Left colon (tissue), 2 donors: ENCODE measurements around the gene MTUS2. TPM values are rescaled to one million over a fixed set of nuclear protein-coding genes. Genes with fewer than 3 reads are reported as not detected.

Experiments
- ATAC-seq: fragments of 200-7000 bp; cut with Tn5 transposase; one replicate; pipeline ENCODE4 v1.9.1; 2020; ENCODE audit warnings: mild to moderate bottlenecking, moderate library complexity
- DNase-seq, 2 donors: peaks; one replicate each; pipeline ENCODE4 v3.0.0-alpha.2; 2020
- intact Hi-C, 2 donors: fragments of 100-400 bp; cut with DNase I in 1 of 2; cut with micrococcal nuclease in 1 of 2; formaldehyde crosslinking; loops; one replicate each; pipeline versions ENCODE4 v1.11.2 to v1.14.0; 2022; cut with DNase I, micrococcal nuclease
- total RNA-seq, 2 donors: library from RNA; stranded (reverse); fragmentation: NEBNext Ultra II Directional; extraction: Animal tissue kit (Norgen Biotek cat#: 25700); gene quantifications; one replicate each; pipeline ENCODE4 v1.2.1, GENCODE V29; 2021
- donor health status: DM: no; HTN: no; CAD: no.
- donor health status: DM: yes; HTN: yes; CAD: no.

Gene MTUS2
- total RNA-seq, 2 donors from 2014 or later = 0.15 to 0.25 TPM

DNA sequence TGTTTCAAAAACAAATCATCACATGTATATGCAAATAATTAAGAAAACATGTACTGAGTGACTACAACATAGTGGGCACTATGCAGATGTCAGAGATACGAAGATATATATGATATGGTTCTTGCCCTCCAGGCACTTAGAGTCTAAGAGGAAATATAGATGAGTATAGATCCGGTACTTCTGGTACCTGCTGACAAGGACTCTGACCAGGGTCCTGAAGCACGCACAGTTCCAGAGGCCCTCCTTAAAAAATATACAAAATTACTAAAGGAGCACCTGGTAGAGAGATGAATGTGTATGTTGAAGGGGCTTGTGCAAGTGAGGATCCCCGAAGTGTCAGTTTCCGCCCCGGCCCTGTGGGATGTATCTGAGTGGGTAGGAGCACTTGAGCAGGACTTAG lies 31.3 kb downstream of the MTUS2 start:
- ATAC-seq (no peak), DNase-seq (no peak)
- intact Hi-C loops = no loop called here

DNA sequence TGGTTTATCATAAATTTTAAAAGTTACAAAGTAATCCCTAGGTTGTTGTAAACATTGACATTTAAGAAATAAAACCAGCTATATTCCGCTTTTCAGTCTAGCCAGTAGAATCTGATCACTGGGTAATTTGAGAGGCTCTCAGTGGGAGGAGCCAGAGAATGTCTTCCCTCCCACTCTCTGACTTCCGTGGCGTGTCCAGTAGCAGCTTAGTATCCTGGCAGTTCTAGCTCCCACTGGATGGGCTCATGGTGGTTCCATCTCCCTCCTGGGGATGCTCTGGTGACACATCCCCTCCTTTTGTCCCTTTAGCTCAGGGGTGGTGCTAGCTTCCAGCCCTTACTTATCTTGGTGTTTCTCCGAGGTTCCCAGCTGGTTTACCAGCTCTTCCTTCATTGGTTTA lies 34.5 kb downstream of the MTUS2 start:
- ATAC-seq (no peak), DNase-seq (no peak)
- intact Hi-C loops = no loop called here

DNA sequence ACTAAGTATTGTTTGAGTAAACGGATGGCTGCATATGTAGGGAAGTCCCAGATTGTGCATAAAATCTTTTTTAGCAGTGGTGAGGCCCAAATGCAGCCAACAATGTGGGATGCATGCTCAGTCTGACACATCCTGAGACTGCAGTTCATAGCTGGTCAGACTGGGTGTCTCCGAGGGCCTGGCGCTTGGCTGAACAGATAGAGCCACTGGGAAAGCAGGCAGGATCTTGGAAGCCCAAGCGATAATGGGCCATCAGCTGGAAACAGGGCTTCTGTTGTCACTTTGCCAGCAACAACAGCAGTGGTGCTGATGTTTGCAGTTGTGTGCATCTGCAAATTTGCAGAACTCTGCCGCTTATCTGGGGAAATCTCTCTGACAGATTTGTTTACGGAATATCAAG lies 36.1 kb downstream of the MTUS2 start:
- ATAC-seq = no peak
- DNase-seq = no peak
- intact Hi-C loops = no loop called here

DNA sequence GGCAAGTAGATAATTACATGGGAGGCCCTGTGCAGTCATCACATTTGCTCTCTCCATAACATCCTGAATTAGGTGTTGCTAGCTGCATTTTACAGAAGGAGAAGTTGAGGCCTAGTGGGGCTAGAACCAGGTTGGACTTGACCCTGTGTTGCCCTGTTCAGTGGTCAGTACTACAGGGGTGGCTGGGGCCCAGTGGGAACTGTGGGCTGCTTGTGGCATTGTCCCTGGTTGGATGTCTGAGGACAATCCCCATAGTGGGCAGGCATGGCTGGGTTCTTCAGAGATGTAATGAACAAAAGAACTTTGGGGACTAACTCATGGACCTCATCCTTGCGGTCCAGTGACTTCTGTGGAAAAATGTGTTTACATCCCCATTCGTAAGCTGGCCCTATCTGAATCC lies 38.9 kb downstream of the MTUS2 start:
- DNase-seq = no peak
- ATAC-seq = no peak
- intact Hi-C loops = no loop called here

DNA sequence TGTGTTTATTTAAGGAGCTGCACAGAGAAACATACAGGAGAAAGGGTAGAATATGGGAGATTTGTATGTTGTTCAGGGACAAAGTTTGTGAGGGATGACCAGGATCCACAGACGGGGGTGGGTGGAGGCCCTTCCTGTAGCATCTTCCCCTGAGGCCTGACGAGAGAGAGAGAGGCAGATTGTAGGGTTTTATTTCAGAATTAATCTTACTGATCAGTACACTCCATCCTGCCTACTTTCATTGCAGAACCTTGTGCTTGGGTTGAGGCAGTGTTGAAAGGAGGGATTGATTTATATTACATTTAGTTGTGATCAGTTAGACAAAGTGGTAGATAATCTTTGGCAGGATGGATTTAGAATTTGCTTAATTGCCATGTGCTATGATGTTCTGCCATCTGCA lies 39.6 kb downstream of the MTUS2 start:
- intact Hi-C loops = no loop called here
- ATAC-seq (no peak), DNase-seq (no peak)

DNA sequence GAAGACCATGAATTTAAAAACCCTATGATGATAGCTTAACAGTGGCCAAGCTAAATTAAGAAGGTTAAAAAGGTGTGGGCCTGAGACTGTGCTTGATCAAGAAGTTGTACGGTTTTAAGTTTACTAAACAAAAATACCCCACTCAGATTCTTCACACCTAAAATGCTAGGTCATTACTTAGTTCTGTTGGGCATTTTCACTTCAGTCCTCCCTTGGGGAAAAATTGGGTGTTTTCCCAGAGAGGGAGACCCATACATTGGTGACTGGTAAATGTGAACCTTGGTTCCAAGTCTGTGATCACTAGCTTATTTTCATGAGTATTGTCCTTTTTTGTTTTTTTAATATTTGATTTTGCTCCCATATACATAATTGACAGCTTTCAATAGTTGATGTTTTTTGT lies 44.4 kb downstream of the MTUS2 start:
- DNase-seq = no peak
- ATAC-seq = no peak
- intact Hi-C loops = no loop called here

DNA sequence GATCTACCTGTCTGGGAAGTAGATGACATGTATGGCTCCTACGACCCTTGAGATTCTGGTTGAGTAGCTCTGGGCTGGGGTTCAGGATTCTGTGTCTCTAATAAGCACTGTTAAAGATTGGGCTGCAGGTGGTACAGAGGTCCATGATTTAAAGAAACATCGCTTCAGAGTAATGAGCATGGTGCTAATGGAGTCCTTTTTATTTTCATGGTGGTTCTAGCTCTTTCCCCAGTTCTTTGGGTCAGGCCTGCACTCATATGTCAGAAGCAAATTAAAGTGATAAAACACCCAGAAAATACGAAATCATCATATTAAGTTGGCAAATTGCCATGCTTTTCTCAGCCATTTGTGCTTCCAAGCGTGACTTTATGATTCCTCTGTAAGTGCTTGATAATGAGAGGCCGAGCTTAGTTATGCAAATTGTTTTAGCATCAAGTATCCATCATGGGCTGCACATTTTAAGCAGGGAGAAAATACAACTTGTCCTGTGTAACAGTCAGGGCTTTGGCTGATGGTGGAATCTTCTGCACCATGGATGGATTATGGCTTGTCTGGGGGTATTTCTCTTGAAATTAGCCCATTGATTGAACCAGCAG lies 45.1 kb downstream of the MTUS2 start:
- DNase-seq = no peak
- intact Hi-C loops = no loop called here
- ATAC-seq = no peak

DNA sequence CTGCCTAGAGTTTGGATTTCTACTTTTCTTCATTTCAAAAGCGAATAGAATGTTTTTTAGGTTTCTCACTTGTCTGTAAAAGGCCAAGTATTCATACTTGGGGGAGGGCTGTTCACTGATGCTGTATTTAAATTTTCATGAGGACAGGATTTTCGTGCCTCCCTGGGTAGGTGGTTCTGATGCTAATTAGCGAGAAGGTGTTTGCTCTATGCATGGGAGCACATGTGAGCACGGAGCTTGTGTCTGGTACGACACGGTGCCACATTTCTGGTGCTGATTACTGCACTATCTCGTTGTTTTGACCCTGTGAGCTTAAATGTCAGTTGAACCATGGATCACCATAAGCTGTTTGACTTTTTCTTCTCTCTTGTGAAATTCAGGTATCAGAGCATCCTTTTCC lies 45.8 kb downstream of the MTUS2 start:
- intact Hi-C loops = no loop called here
- ATAC-seq (no peak), DNase-seq (no peak)

DNA sequence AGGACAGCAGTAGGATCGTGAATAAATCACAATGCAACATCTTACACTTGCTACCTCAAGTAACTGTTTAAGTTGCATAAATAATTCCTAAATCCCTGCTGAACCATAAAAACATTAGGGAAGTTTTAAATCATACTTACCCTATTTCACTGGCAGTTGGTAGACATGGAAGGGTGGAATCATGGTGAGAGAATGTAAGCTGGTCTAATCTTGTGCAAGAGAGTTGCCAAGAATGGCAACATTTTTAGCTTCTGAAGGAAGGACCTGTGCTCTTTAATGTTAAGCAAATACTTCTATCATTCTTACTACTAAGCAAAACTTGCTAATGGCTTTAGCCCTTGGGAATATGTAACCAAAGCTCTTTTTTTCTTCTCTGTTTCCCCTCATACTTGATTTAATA lies 46.8 kb downstream of the MTUS2 start:
- intact Hi-C loops = no loop called here
- no peak for ATAC-seq
- DNase-seq = no peak

DNA sequence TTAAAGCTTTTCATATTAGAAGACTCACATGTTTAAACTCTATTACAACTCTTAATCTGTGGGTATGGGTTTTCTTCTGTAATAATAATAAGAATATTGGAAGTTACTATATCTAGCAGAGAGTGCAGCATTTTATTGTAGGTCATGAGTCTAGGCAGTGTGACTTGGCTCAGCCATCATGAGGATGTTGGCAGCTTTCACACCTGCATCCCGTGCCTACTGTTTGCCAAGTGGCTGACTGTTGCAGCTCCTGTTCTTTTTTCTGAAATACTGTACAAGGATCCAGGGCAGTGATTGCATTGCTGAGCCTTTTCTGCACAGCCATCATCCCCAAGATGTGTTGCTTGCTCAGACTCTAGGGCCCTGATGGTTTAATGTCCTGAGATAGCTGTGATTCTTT lies 47.4 kb downstream of the MTUS2 start:
- ATAC-seq (no peak), DNase-seq (no peak)
- intact Hi-C loops = no loop called here

DNA sequence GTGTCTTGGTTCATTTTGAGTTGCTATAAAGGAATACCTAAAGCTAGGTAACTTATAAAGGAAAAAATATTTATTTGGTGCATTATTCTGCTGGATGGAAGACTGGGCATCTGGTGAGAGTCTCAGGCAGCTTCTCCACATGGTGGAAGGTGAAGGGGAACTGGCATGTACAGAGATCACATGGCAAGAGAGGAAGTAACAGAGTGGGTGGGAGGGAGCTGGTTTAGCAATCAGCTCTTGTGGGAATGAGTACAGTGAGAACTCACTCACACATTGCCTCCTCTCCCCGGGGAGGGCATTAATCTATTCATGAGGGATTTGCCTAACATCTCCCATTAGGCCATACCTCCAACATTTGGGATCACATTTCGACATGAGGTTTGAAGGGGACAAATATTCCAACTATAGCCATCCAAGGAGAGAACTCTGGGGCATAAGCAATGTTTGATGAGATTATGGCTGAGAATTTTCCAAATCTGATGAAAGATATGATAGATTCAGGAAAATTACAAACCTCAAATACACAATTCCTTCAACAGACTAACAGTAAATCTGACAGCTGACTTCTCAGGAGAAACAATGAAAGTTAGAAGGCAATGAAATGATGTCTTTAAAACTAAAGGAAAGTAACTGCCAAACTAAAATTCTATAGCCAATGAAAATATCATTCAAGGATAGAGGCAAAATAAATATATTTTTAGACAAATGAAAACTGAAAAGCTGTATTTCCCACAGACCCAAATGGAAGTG lies 52.5 kb downstream of the MTUS2 start:
- ATAC-seq = no peak
- intact Hi-C loops = no loop called here

DNA sequence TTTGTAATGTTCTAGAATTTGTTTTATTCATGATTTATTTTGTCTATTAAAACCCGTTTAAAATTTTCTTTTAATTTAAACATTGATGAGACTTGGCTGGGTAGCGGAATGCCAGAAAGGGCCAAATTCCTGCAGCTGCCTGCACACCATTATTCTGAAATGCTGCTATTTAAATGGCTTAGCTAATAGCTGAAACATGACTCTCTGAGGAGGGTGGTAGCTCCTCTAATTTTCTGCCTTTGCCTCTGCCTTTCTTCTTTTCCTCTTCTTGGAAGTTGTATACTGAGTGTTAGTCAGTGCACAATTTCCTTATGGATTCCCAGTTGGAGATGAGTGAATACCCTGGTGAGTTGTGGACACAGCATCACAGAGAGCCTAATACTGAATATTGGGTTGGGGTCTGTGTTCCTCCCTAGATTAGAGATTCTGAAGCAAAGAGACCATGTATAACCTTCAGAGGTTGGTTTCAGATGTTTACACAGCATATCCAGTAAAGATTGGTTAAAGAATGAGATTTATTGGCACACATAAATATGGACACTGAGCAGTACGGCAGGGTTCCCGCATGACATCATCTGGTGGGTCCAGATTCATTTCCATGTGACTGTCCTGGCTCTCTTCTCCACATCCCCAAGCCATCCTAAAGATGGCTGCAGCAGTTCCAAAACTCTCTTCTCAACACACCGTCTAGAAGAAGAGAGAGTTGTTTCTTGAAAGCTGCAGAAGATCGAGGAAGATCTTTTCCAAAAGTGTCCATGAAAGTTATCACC lies 55.9 kb downstream of the MTUS2 start:
- intact Hi-C loops = no loop called here
- DNase-seq (no peak), ATAC-seq (no peak)

More for the DNA sequence above, 52.5 kb downstream of the MTUS2 start:
- no peak for DNase-seq

DNA sequence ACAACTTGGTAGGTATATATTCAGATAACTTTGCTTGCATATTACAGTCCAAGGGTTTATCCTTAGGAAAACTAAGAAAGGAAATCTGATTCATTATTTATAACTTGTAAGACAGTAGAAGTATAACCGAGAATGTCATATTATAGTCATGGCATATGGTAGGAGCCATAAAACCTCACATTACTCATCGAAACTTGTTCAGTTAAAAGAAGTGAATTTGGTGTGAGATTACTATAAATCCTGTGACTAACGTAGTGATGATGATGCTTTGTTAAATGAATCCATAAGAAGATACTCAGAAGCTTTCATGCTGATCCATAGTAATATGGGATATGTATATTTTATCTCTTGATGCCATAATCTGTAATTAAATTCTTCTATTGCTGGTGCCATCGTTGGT lies 57.3 kb downstream of the MTUS2 start:
- ATAC-seq = no peak
- intact Hi-C loops = no loop called here
- no peak for DNase-seq

DNA sequence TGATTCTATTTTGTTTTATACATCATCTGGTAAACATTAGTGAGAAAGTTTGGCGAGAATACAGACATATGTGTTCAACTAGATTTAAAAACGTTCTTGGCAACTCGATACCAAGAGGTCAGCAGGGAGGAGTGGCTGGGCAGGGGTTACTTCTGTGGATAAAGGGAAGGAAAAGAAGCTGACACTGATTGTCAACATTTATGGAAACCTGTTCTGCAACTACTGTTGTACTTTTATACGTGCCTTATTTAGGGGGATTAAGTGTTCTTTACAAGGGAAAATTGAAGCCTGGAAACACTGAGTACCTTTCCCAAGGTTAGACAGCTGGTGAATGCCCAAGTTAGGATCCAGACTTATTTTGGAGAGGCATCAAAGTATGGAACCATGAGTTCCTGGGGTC lies 65.0 kb downstream of the MTUS2 start:
- no peak for DNase-seq
- intact Hi-C loops = no loop called here
- no peak for ATAC-seq

DNA sequence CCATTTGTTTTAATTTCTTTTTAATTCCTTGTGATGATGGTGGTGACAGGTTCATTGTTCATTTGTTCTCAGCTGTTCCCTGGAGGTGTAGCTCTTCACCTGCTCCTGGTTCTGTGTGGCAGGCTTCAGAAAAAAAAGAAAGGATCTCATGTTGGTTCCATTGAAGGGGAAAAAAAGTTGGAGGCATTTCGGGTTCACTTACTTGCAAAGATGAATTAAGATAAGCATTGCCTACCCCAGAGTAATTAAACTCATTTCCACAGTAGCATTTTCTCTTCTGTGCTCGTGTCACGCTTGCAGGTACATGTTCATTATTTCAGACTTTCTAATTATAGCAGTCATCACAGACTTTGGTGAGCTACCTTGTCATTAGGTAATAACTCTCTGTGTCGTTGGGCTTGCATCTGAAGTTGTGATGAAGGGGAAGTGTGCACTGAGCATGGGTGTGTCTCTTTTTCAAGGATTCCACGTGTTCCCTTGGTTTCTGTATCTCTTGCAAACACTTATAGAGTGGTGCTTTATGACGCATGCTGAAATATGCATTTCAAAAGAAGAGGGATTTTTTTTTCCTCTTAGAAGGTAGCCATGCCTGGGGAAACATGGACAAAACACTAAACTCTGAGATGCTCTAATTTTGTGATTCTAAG lies 69.1 kb downstream of the MTUS2 start:
- intact Hi-C loops = no loop called here
- ATAC-seq (no peak), DNase-seq (no peak)

DNA sequence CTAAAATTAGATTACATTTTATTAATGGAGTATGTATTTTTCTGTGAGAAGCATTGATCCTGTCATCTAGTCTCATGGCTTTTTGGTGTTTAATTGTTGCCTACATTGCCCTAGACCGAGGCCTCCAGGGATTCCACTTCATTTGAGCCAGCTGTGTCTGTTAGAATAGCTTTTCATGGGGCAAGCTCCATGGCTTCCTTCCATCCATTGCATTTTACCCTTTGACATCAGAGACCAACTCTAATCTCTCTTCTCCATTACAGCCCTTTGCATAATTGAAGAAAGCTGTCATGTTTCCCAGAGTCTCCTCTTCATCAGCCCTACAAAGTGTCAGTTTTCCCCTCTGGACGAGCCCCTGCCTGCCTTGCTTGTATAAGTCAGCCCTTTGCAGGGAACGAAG lies 70.6 kb downstream of the MTUS2 start:
- intact Hi-C loops = no loop called here
- ATAC-seq (no peak), DNase-seq (no peak)

DNA sequence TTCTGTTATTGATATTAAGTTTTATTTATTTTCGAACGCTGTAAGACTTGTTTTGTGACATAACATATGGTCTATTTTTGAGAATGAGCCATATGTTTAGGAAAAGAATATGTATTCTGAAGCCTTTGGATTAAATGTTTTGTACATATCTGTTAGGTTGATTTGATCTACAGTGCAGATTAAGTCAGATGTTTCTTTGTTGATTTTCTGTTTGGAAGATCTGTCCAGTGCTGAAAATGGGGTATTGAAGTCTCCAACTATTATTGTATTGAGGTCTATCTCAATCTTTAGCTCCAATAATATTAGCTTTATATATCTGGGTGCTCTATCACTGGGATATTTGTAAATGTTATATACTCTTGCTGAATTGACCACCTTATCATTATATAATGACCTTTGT lies 97.9 kb downstream of the MTUS2 start:
- ATAC-seq = no peak
- DNase-seq = no peak
- intact Hi-C loops = no loop called here

DNA sequence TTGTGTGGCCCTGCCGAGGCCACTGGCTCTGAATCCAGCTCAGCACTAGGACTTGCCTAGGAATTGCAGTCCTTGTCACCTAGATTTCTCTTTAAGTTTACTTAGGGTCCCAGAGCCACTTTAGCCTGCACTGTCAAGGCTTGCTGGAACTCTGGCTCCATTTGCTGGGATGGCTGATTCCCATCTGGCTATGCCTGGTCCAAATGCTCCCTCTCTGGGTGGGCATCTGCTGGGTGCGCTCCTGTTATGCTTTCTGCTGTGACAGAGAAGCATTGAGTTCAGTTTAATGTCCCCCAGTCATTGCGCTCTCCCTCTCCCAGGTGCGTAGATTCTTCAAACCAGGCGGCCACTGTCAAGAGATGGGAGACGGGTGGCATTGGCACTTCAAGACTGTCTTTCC lies 102.2 kb downstream of the MTUS2 start:
- no peak for ATAC-seq
- no peak for DNase-seq
- intact Hi-C loops = no loop called here

DNA sequence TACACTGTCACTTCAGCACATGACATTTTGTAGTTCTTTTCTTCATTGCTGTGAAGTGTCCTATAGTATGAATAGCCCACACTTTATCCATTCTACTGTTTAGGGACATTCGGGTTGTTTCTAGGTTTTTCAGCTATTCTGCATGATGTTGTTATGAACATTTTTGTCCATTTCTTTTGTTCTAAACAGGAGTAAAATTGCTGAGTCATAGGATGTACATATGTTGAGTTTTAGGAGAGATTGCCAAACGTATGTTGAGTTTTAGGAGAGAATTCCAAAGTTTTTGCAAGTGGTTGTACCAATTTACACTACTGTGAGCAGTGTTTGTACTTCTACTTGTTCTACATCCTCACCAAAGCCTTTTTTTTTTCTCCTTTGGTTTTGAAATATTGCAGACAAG lies 115.0 kb downstream of the MTUS2 start:
- DNase-seq = no peak
- no peak for ATAC-seq
- intact Hi-C loops = no loop called here

DNA sequence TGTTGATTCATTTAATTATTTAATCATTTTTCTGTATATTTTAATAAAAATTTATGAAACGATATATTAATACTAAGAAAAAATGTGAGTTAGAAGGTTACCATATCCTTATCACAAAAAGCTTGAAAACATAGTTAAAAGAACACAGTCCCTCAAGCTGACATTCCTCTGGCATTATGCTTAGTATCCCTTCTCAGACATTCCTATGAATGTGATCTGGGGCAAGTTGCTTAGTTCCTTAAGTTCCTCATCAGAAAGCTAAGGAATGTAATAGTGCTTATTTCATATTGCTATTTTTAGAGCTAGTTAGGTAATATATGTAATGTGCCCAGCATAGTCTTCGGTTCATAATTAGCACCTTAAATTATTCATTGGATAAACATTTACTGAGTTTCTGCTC lies 122.8 kb downstream of the MTUS2 start:
- DNase-seq (no peak), ATAC-seq (no peak)
- intact Hi-C loops = no loop called here
